ENCODE data around the gene PPP1R17.

The PPP1R17 gene

GRCh38 chr7:31702354-31702753, 15.3 kb downstream of the PPP1R17 start:
- H3K4me1 ChIP-seq (ENCODE audit: insufficient read depth, low read length), result no peaks in the 10 kb centered on the region
- no peaks in the 10 kb centered on the region for H3K36me3 ChIP-seq (ENCODE audit: insufficient read depth, low read length)
- no peak overlapping the region for H3K4me3 ChIP-seq (ENCODE audit: low read length)
- WGBS, result 97% methylated on average over 3 of the region's 3 CpGs
- H3K27ac ChIP-seq (ENCODE audit: low read depth, low read length), result no peak overlapping the region
- H3K27me3 ChIP-seq (ENCODE audit: insufficient read depth, low read length), result peaks cover 8% of the 10 kb centered on the region; the same call in 1 of the 2 replicates
- H3K9ac ChIP-seq (ENCODE audit: low read depth, low read length), result no peak overlapping the region
- no peaks in the 10 kb centered on the region for H3K9me3 ChIP-seq (ENCODE audit: insufficient read depth, low read depth, low read length)

DNA sequence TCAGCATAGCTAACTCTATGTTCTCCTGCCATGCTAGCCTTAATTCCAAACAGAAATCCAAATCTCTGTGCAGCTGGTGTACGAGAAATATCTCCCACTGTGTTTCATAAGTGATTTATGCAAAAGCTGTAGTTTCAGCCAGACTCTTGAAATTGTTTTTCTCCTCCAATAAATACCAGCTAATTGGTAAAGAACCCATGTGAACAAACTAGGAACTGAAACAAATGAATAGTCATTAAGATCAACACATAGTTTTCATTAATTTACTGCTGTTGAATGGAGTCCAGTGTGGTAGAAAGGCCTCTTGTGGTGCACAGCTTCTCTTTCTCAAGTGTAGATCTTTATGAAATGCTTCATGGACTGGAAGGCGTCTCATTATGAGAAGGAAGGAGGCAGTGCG, 18.4 kb downstream of the PPP1R17 start:
- no peaks in the 10 kb centered on the region for H3K36me3 ChIP-seq (ENCODE audit: insufficient read depth, low read length)
- peaks cover 30% of the 10 kb centered on the region for H3K27me3 ChIP-seq (ENCODE audit: insufficient read depth, low read length)
- peaks cover 14% of the 10 kb centered on the region for H3K4me1 ChIP-seq (ENCODE audit: insufficient read depth, low read length)
- H3K4me3 ChIP-seq (ENCODE audit: low read length), result no peak overlapping the region
- 95% methylated on average over 3 of the region's 3 CpGs for WGBS
- no peak overlapping the region for H3K9ac ChIP-seq (ENCODE audit: low read depth, low read length)
- no peaks in the 10 kb centered on the region for H3K9me3 ChIP-seq (ENCODE audit: insufficient read depth, low read depth, low read length)
- H3K27ac ChIP-seq (ENCODE audit: low read depth, low read length), result no peak overlapping the region

DNA sequence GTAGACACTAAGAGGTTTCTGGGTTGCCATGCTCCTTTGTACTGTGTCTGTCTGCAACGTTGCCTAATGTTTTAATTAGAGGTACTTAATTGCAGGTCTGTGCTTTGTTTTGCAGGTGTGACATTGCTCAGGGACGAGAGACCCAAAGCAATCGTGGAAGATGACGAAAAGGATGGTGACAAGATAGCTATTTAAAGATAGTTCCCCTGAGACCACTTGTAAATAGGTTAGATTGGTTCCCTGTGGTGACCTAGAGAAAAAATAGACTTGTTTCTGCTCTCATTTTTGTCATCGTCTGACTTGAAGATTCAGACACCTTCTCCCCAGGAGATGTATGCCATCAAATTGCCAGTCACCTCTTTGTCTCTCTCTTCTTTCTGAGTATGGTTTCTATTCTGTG, 20.1 kb downstream of the PPP1R17 start:
- Histone ChIP-seq H3K27me3 (ENCODE audit: insufficient read depth, low read length) (peaks cover 47% of the 10 kb centered on the region), H3K27ac (ENCODE audit: low read depth, low read length) (no peak overlapping the region), H3K9me3 (ENCODE audit: insufficient read depth, low read depth, low read length) (no peaks in the 10 kb centered on the region), H3K9ac (ENCODE audit: low read depth, low read length) (no peak overlapping the region), H3K4me3 (ENCODE audit: low read length) (no peak overlapping the region), H3K36me3 (ENCODE audit: insufficient read depth, low read length) (no peaks in the 10 kb centered on the region), H3K4me1 (ENCODE audit: insufficient read depth, low read length) (peaks cover 28% of the 10 kb centered on the region)
- WGBS, result 78% methylated on average over 5 of the region's 5 CpGs

DNA sequence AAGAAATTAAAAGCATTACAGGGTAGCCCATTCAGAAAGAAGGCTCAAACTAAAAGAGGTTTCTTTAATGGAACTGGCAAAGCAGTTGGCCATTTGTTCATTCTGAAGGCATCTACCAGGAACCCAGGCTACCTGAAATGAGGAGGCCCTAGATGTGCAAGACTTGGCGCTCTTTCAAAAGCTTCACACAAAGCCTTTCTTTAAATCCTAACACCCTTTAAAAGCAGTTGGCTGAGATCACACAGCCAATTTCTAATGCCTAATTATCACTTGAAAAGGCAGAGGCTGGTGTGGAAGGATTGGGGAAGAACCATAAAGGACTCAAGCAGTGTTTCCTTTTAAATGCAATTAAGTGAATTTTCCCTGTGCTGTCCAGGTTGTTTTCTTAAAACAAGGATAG, 23.2 kb downstream of the PPP1R17 start:
- Histone ChIP-seq H3K4me1 (ENCODE audit: insufficient read depth, low read length) (peaks cover 28% of the 10 kb centered on the region), H3K4me3 (ENCODE audit: low read length) (0 out of 2 replicates have a peak overlapping the region, but pooled peaks have one; percentile 4), H3K27ac (ENCODE audit: low read depth, low read length) (peak overlapping the region; percentile 32; the same call in 1 of the 2 replicates), H3K27me3 (ENCODE audit: insufficient read depth, low read length) (peaks cover 50% of the 10 kb centered on the region), H3K9me3 (ENCODE audit: insufficient read depth, low read depth, low read length) (peaks cover 6% of the 10 kb centered on the region; the same call in 1 of the 2 replicates), H3K9ac (ENCODE audit: low read depth, low read length) (no peak overlapping the region), H3K36me3 (ENCODE audit: insufficient read depth, low read length) (no peaks in the 10 kb centered on the region)
- WGBS, result 3% methylated on average over 1 of the region's 1 CpG

DNA sequence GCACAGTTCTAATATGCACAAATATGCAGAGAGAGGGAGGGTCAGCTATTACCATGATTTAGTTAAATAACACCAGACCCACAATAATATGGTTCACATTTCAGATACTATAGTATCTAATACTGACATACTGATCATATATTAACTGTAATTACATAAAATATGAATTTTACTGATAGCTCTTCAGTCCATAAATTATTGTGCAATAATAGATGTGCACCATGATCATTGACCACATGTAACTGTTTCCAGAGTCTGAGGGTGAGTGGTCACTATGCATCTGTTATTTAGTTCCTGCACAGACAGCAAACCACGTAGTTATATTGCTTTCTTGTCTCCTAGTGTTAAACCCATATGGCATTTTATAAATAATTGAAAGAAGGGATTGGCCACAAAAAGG, 29.3 kb downstream of the PPP1R17 start:
- WGBS, result 100% methylated on average over 1 of the region's 1 CpG
- H3K4me3 ChIP-seq (ENCODE audit: low read length), result no peak overlapping the region
- H3K4me1 ChIP-seq (ENCODE audit: insufficient read depth, low read length), result peaks cover 4% of the 10 kb centered on the region
- H3K27me3 ChIP-seq (ENCODE audit: insufficient read depth, low read length), result peaks cover 10% of the 10 kb centered on the region
- H3K9ac ChIP-seq (ENCODE audit: low read depth, low read length), result no peak overlapping the region
- no peaks in the 10 kb centered on the region for H3K36me3 ChIP-seq (ENCODE audit: insufficient read depth, low read length)
- H3K27ac ChIP-seq (ENCODE audit: low read depth, low read length), result no peak overlapping the region
- H3K9me3 ChIP-seq (ENCODE audit: insufficient read depth, low read depth, low read length), result peaks cover 6% of the 10 kb centered on the region; the same call in 1 of the 2 replicates

- Histone ChIP-seq H3K9ac (ENCODE audit: low read depth, low read length) (no peak overlapping the region), H3K36me3 (ENCODE audit: insufficient read depth, low read length) (no peaks in the 10 kb centered on the region), H3K9me3 (ENCODE audit: insufficient read depth, low read depth, low read length) (0 out of 2 replicates have a peak, but pooled peaks cover 1% of the 10 kb centered on the region), H3K27ac (ENCODE audit: low read depth, low read length) (no peak overlapping the region), H3K4me1 (ENCODE audit: insufficient read depth, low read length) (no peaks in the 10 kb centered on the region), H3K27me3 (ENCODE audit: insufficient read depth, low read length) (no peaks in the 10 kb centered on the region), H3K4me3 (ENCODE audit: low read length) (no peak overlapping the region)
- WGBS, result 91% methylated on average over 8 of the region's 8 CpGs
These were observed 33.4 kb downstream of the PPP1R17 start for GRCh38 chr7:31720366-31720765.

GRCh38 chr7:31724696-31725095, 37.7 kb downstream of the PPP1R17 start:
- Histone ChIP-seq H3K9ac (ENCODE audit: low read depth, low read length) (no peak overlapping the region), H3K9me3 (ENCODE audit: insufficient read depth, low read depth, low read length) (0 out of 2 replicates have a peak, but pooled peaks cover 3% of the 10 kb centered on the region), H3K4me1 (ENCODE audit: insufficient read depth, low read length) (no peaks in the 10 kb centered on the region), H3K4me3 (ENCODE audit: low read length) (no peak overlapping the region), H3K36me3 (ENCODE audit: insufficient read depth, low read length) (no peaks in the 10 kb centered on the region), H3K27ac (ENCODE audit: low read depth, low read length) (no peak overlapping the region), H3K27me3 (ENCODE audit: insufficient read depth, low read length) (no peaks in the 10 kb centered on the region)
- 96% methylated on average over 3 of the region's 3 CpGs for WGBS

GRCh38 chr7:31729195-31729804, 42.3 kb downstream of the PPP1R17 start:
- Histone ChIP-seq H3K36me3 (ENCODE audit: insufficient read depth, low read length) (no peaks in the 10 kb centered on the region), H3K27ac (ENCODE audit: low read depth, low read length) (no peak overlapping the region), H3K27me3 (ENCODE audit: insufficient read depth, low read length) (no peaks in the 10 kb centered on the region), H3K4me1 (ENCODE audit: insufficient read depth, low read length) (no peaks in the 10 kb centered on the region), H3K4me3 (ENCODE audit: low read length) (no peak overlapping the region), H3K9me3 (ENCODE audit: insufficient read depth, low read depth, low read length) (0 out of 2 replicates have a peak, but pooled peaks cover 3% of the 10 kb centered on the region), H3K9ac (ENCODE audit: low read depth, low read length) (no peak overlapping the region)
- 55% methylated on average over 3 of the region's 3 CpGs for WGBS

DNA sequence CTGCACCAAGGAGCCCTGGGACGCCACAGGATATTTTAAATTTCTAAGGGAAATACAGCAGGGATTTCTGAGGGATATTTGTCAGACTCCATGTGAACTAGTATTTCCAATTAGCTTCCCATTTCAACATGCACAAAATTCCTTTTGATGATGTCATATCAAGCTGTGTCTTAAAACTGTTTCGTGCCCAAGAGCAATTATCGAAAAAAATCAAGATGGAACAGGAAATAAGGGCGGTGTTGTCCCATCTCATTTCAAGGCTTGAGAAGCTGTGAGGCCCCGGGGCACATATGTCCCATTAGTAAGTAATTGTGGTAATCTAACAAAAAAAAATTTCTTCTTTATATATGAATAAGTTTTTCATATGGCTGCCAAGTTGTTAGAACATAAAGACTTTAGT, 47.4 kb downstream of the PPP1R17 start:
- WGBS, result 74% methylated on average over 4 of the region's 5 CpGs
- no peak overlapping the region for H3K4me3 ChIP-seq (ENCODE audit: low read length)
- no peaks in the 10 kb centered on the region for H3K36me3 ChIP-seq (ENCODE audit: insufficient read depth, low read length)
- H3K27ac ChIP-seq (ENCODE audit: low read depth, low read length), result no peak overlapping the region
- H3K9me3 ChIP-seq (ENCODE audit: insufficient read depth, low read depth, low read length), result no peaks in the 10 kb centered on the region
- no peaks in the 10 kb centered on the region for H3K4me1 ChIP-seq (ENCODE audit: insufficient read depth, low read length)
- H3K9ac ChIP-seq (ENCODE audit: low read depth, low read length), result no peak overlapping the region
- H3K27me3 ChIP-seq (ENCODE audit: insufficient read depth, low read length), result no peaks in the 10 kb centered on the region

DNA sequence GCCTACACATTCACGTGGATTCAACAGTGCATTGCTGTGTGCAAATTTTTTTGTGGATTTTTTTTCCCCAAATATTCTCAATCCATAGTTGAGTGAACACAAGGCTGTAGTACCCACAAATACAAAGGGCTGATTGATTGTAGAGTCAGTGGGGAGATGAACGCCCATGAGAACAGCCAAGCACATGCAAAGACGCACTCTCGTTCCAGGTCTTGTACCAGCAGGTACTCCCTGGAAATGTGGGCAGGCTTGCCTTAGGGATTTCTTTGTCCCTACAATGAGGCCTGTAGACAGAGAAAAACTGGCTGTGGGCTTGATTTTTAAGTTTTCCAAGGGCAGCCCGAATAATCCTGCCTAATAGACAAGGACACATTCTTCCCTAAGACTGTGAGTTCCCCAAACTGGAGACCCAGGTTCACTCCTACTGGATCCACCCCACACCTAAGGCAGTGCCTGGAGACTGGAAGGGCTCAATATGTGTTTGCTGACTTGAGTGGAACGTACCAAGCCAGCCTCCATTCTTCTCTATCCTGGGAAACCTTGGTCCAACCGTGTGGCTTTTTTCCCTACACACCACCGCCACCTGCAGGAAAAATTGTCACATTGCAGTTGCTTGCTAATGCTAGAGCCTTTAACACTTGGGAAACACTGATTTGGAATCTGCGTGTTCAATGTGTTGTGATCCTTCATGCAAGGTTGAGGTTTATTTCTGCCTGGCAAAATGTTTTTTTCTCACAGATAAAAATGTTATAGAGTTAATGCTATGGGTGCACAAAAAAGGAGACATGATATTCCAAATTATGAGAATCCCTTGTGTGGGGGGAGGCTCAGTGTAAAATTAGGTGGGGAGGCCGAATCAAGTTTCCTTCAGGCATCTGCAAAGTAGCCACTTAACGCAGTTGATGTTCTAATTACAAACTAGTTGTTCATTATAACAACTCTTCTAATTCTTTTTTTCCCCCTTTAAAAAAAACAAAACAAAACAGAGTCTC, 49.3 kb downstream of the PPP1R17 start:
- Histone ChIP-seq H3K9me3 (ENCODE audit: insufficient read depth, low read depth, low read length) (no peaks in the 10 kb centered on the region), H3K27ac (ENCODE audit: low read depth, low read length) (no peak overlapping the region), H3K9ac (ENCODE audit: low read depth, low read length) (no peak overlapping the region), H3K27me3 (ENCODE audit: insufficient read depth, low read length) (no peaks in the 10 kb centered on the region), H3K4me3 (ENCODE audit: low read length) (no peak overlapping the region), H3K36me3 (ENCODE audit: insufficient read depth, low read length) (no peaks in the 10 kb centered on the region), H3K4me1 (ENCODE audit: insufficient read depth, low read length) (no peaks in the 10 kb centered on the region)
- WGBS, result 62% methylated on average over 11 of the region's 11 CpGs

DNA sequence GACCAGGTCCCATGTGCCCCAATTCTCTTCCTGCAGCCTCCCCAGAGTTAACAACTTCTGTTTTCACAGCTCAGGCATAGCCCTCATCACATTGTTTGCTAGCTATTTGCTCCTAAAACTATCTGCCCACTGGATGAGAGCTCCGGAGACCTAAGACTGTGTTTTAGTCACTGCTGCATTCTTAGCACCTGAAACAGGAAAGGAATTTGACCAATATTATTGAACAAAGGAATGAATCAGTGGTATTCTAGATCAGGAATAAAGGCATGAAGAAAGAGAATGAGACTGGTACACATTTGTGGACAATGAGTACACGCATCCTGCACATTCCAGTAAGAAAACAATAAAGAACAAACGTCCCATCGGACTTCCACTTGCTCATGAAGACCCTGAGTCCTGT, 54.8 kb downstream of the PPP1R17 start:
- H3K27me3 ChIP-seq (ENCODE audit: insufficient read depth, low read length), result peaks cover 19% of the 10 kb centered on the region
- 89% methylated on average over 4 of the region's 4 CpGs for WGBS

More for the DNA sequence above, 54.8 kb downstream of the PPP1R17 start:
- H3K9me3 ChIP-seq (ENCODE audit: insufficient read depth, low read depth, low read length), result no peaks in the 10 kb centered on the region
- H3K4me3 ChIP-seq (ENCODE audit: low read length), result no peak overlapping the region
- H3K4me1 ChIP-seq (ENCODE audit: insufficient read depth, low read length), result no peaks in the 10 kb centered on the region
- H3K9ac ChIP-seq (ENCODE audit: low read depth, low read length), result no peak overlapping the region
- H3K27ac ChIP-seq (ENCODE audit: low read depth, low read length), result no peak overlapping the region
- no peaks in the 10 kb centered on the region for H3K36me3 ChIP-seq (ENCODE audit: insufficient read depth, low read length)
